HG03097 (cell line): ENCODE results near the gene FRK.
"Not testable (repeated sequence)": the region's sequence is repeated elsewhere in the genome, so short reads cannot be mapped to it uniquely, and the experiment has no call there.

Source experiments
- ATAC-seq: cut with Tn5 transposase; IDR thresholded peaks from one replicate; pipeline ENCODE4 v1.9.1; 2021; ENCODE audit not compliant: unreplicated experiment, low FRiP score

Gene FRK

DNA sequence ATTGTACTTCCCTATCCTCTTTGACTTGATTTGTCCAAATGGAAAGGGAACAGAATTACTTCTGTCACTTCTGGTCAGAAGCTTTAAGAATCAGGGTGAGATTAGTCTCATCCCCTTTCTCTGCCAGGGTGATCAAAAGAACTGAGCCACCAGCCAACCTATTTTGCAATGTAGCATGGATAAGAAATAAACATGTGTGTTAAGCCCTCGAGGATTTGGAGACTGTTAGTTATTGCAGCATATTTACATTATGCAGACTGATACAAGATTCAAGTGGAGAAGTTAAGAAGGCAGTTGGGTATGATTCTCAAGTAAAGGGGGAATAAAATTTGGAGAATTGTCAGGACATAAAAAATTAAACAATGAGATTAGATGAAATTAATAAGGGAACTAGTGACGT, 106.0 kb downstream of the FRK start:
- no peak for ATAC-seq

DNA sequence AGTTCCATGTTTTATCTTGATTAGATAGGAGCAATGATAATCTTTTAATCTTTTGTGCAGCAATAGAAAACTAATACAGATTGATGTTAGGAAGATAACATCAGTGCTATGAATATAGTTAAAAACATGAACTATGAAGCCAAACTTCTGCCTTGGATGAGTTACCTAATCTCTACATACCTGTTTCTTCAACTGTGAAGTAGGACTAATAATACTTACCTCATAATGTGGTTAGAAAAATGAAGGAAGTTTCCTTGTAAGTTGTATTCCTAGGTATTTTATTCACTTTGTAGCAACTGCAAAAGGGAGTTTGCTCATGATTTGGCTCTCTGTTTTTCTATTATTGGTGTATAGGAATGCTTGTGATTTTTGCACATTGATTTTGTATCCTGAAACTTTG, 111.9 kb downstream of the FRK start:
- no peak for ATAC-seq

GRCh38 chr6:115947966-115948541, 112.6 kb downstream of the FRK start:
- ATAC-seq = no peak

- ATAC-seq = no peak
These were observed 114.9 kb downstream of the FRK start for GRCh38 chr6:115945812-115946211.

DNA sequence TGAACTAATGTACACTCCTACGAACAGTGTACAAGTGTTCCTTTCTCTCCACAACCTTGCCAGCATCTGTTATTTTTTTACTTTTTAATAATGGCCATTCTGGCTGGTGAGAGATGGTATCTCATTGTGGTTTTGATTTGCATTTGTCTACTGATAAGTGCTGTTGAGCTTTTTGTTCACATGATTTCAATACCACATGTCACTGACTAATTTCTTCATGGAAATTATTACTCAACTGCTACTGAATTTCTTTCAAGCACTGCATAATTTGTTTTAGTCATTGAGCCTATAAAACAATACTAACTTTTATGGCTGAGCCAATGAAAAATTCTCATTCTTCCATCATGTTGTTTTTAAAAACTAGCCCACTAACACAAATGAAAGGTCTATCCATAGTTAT, 115.4 kb downstream of the FRK start:
- ATAC-seq = no peak

- not testable (repeated sequence) for ATAC-seq
These were observed 115.9 kb downstream of the FRK start for GRCh38 chr6:115944829-115945228.

DNA sequence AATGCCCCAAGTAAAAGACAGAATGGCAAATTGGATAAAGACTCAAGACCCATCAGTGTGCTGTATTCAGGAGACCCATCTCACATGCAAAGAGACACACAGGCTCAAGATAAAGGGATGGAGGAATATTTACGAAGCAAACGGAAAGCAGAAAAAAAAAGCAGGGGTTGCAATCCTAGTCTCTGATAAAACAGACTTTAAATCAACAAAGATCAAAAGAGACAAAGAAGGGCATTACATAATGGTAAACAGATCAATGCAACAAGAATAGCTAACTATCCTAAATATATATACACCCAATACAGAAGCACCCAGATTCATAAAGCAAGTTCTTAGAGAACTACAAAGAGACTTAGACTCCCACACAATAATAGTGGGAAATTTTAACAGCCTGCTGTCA, 123.2 kb downstream of the FRK start:
- ATAC-seq = not testable (repeated sequence)

- no peak for ATAC-seq
These were observed 125.3 kb downstream of the FRK start for GRCh38 chr6:115935361-115935760.

DNA sequence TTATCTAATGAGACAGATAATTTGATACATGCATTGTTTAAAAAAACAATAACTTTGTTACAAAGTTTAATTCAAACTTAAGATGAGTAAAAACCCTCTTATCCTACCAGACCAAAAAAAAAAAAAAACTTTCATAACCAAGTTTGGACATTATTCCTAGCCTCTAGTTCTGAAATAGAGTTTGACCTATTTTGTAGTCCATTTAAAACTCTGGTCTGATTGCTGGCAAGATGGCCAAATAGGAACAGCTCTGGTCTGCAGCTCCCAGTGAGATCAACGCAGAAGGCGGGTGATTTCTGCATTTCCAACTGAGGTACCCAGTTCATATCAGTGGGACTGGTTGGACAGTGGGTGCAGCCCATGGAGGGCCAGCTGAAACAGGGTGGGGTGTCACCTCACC, 125.9 kb downstream of the FRK start:
- ATAC-seq = no peak

GRCh38 chr6:115934145-115934544, 126.5 kb downstream of the FRK start:
- ATAC-seq = no peak

GRCh38 chr6:115932481-115932880, 128.2 kb downstream of the FRK start:
- no peak for ATAC-seq

DNA sequence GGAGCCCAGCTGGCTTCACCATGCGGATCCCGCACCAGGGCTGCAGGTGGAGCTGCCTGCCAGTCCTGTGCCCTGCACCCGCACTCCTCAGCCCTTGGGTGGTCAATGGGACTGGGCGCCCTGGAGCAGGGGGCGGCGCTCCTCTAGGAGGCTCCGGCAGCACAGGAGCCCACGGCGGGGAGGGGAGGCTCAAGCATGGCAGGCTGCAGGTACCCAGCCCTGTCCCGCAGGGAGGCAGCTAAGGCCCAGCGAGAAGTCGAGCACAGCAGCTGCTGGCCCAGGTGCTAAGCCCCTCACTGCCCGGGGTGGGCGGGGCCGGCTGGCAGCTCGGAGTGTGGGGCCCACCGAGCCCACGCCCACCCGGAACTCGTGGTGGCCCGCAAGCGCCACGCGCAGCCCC, 132.7 kb downstream of the FRK start:
- not testable (repeated sequence) for ATAC-seq

- ATAC-seq = no peak
These were observed 137.7 kb downstream of the FRK start for GRCh38 chr6:115922971-115923370.

- ATAC-seq = no peak
These were observed 146.6 kb downstream of the FRK start for GRCh38 chr6:115914098-115914497.

DNA sequence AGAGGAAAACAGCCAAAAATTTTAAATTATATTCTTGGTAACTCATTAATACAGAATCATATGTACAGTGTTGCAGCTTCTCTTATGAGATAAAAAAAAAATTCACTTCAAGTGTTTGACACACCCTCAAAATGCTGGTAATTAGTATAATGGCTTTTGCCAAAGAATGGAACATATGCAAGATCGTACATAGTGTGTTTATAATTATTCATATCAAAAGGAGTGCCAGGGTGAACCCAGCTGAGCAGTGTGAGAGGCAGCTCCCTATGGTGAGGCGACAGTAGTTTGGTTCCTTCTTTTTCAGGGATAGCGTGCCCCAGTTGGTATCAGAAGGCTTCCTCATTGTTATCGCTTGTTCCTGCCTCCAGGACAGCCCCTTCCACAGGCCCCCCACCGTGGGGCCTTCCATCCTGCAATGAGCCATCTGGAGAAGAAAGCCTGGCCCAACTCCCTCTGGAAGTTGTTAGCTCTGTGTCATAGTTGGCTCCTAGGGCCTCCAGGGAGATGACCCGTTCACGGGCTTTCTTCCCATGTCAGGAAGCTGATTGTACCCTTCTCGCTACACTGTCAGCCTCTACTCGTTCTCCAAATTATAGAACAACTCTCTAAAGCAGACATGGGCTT, 150.7 kb downstream of the FRK start:
- no peak for ATAC-seq

- no peak for ATAC-seq
These were observed 151.7 kb downstream of the FRK start for GRCh38 chr6:115908906-115909559.

DNA sequence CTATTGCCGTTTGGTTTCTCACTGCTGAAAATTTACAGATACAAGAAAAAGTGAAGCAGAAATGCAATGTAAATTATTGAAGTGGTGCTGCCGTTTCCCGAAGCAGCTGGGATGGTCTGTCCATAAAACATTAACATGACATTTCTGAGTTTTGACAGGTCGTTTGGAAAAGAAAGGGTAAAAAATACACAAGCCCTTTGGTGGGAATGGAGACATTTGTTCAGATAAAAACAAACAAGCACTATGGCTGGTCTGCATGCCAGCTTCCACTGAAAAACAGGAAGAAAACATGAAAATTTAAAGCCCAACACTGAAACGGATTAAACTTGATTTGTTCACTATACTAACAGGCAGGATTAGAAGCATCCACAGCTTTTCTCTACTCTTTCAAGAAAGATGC, 155.2 kb downstream of the FRK start:
- ATAC-seq = no peak

GRCh38 chr6:115902436-115902835, 158.3 kb downstream of the FRK start:
- ATAC-seq = no peak

DNA sequence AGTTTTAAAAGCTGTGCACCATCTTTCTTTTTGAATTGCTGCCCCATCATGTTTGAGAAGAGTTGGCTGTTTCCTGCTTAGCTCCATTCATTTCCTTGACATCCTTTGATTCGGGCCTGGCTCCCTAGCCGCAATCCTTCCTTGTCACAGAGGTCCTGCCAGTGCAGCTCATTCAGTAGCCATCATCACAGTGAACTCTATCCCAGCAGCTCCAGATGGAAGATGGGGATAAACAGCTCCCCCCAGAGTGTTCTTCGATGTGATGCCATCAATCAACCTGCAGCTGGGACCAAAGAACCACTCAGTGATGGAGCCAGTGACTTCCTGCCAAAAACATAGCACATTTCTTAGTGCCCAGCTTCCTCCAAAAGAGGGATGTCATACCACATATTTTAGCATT, 158.8 kb downstream of the FRK start:
- no peak for ATAC-seq

DNA sequence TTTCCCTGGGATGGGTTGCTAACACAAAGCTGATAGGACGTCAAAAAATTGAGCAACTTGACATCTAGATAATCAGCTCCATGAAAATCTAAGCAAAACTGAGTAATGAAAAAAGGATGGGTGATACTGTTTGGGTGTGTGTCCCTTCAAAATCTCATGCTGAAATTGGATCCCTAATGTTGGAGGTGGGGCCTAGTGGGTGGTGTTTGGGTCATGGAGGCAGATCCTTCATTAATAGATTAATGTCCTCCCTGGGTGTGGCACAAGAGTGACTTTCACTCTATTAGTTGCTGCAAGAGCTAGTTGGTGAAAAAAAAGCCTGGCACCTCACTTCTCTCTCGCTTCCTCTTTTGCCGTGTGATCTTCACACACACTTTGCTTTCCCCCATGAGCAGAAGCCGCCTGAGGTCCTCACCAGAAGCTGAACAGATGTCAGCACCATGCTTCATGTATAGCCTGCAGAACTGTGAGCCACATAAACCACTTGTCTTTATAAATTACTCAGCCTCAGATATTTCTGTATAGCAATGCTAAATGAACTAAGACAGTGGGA, 160.9 kb downstream of the FRK start:
- no peak for ATAC-seq

- ATAC-seq = no peak
These were observed 162.4 kb downstream of the FRK start for GRCh38 chr6:115898246-115898645.

GRCh38 chr6:115896538-115897129, 164.1 kb downstream of the FRK start:
- no peak for ATAC-seq
